SK-N-SH treated with all-trans-retinoic acid at 6 μM for 48 hours (cell line): ENCODE measurements around the gene DSE.

ENCODE experiments used
- ATAC-seq: fragments of 200-7000 bp; cut with Tn5 transposase; 3 replicates; pipeline ENCODE4 v1.9.1; 2020; ENCODE audit warnings: mild to moderate bottlenecking, moderate library complexity
- ARNTL ChIP-seq: fragments of 450-650 bp; formaldehyde crosslinking; IDR thresholded peaks from 2 replicates; pipeline ENCODE4 v1.5.0; 2020; ENCODE audit warnings: low read depth, mild to moderate bottlenecking, moderate library complexity, borderline replicate concordance
- CSDC2 ChIP-seq: fragments of 250-450 bp; sonication (Bioruptor Pico); IDR thresholded peaks from 2 replicates; pipeline ENCODE4 v1.5.0; 2020; ENCODE audit warnings: mild to moderate bottlenecking, moderate library complexity
- CSRNP3 ChIP-seq: fragments of 250-450 bp; sonication (Bioruptor Pico); IDR thresholded peaks from 2 replicates; pipeline ENCODE4 v1.5.1; 2021; ENCODE audit warnings: mild to moderate bottlenecking, moderate library complexity
- GLIS3 ChIP-seq: fragments of 250-450 bp; sonication (Bioruptor Pico); IDR thresholded peaks from 2 replicates; pipeline ENCODE4 v1.5.0; 2020; ENCODE audit warnings: mild to moderate bottlenecking, moderate library complexity
- ISL1 ChIP-seq: fragments of 250-450 bp; sonication (Bioruptor Pico); IDR thresholded peaks from 2 replicates; pipeline ENCODE4 v2.1.2; 2022; ENCODE audit warnings: mild to moderate bottlenecking, moderate library complexity
- OSR1 ChIP-seq: fragments of 250-450 bp; sonication (Bioruptor Pico); IDR thresholded peaks from 2 replicates; pipeline ENCODE4 v1.8.0; 2022; ENCODE audit warnings: moderate library complexity, mild to moderate bottlenecking, inconsistent platforms
- PPARA ChIP-seq: fragments of 250-450 bp; sonication (Bioruptor Pico); IDR thresholded peaks from 2 replicates; pipeline ENCODE4 v1.5.0; 2020; ENCODE audit warnings: mild to moderate bottlenecking, borderline replicate concordance
- RARB ChIP-seq: fragments of 250-450 bp; sonication (Bioruptor Pico); IDR thresholded peaks from 2 replicates; pipeline ENCODE4 v1.8.0; 2021; ENCODE audit warnings: mild to moderate bottlenecking, moderate library complexity
- SNAI2 ChIP-seq: fragments of 250-450 bp; sonication (Bioruptor Pico); IDR thresholded peaks from 2 replicates; pipeline ENCODE4 v1.5.0; 2020; ENCODE audit warnings: mild to moderate bottlenecking, moderate library complexity
- ZC3H10 ChIP-seq: fragments of 250-450 bp; sonication (Bioruptor Pico); IDR thresholded peaks from 2 replicates; pipeline ENCODE4 v1.5.1; 2021; ENCODE audit warnings: mild to moderate bottlenecking, moderate library complexity
- ZFP3 ChIP-seq: fragments of 250-450 bp; sonication (Bioruptor Pico); IDR thresholded peaks from 2 replicates; pipeline ENCODE4 v1.5.0; 2020; ENCODE audit warnings: mild to moderate bottlenecking, moderate library complexity
- ZFP30 ChIP-seq: fragments of 450-650 bp; formaldehyde crosslinking; IDR thresholded peaks from 2 replicates; pipeline ENCODE4 v1.5.0; 2022; ENCODE audit warnings: mild to moderate bottlenecking, moderate library complexity
- ZNF70 ChIP-seq: fragments of 450-650 bp; formaldehyde crosslinking; IDR thresholded peaks from 2 replicates; pipeline ENCODE4 v1.5.0; 2020; ENCODE audit warnings: mild to moderate bottlenecking, moderate library complexity
- TF ChIP-seq, protein P1 (sequence below): fragments of 250-450 bp; sonication (Bioruptor Pico); IDR thresholded peaks from 2 replicates; pipeline ENCODE4 v1.5.0; 2020; ENCODE audit warnings: mild to moderate bottlenecking, moderate library complexity
- TF ChIP-seq, protein P2 (sequence below): fragments of 250-450 bp; sonication (Bioruptor Pico); IDR thresholded peaks from 2 replicates; pipeline ENCODE4 v1.5.1; 2020; ENCODE audit warnings: low read depth, mild to moderate bottlenecking, moderate library complexity
- TF ChIP-seq, protein P3 (sequence below): fragments of 250-450 bp; sonication (Bioruptor Pico); IDR thresholded peaks from 2 replicates; pipeline ENCODE4 v1.8.0; 2021; ENCODE audit warnings: low read depth, mild to moderate bottlenecking, moderate library complexity, borderline replicate concordance
- TF ChIP-seq, protein P4 (sequence below): fragments of 250-450 bp; sonication (Bioruptor Pico); IDR thresholded peaks from 2 replicates; pipeline ENCODE4 v1.8.0; 2020; ENCODE audit warnings: mild to moderate bottlenecking, moderate library complexity, borderline replicate concordance

DSE gene

DNA sequence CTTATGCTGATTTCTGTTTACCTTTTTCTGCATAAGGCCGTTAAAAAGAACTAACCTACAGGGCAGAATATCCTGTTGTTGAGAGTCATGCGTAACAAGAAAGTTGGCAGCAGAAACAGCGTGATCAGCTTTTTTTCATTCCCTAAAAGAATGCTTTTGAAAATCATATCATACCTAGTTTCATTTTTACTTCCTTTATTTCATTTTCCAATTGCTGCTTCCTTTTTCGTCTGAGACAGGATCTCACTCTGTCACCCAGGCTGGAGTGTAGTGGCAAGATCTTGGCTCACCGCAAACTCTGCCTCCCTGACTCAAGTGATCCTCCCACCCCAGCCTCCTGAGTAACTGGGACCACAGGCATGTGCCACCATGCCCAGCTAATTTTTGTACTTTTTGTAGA is 94.5 kb downstream of the DSE start:
- ATAC-seq: no peak
- TF ChIP-seq, protein P1, sequence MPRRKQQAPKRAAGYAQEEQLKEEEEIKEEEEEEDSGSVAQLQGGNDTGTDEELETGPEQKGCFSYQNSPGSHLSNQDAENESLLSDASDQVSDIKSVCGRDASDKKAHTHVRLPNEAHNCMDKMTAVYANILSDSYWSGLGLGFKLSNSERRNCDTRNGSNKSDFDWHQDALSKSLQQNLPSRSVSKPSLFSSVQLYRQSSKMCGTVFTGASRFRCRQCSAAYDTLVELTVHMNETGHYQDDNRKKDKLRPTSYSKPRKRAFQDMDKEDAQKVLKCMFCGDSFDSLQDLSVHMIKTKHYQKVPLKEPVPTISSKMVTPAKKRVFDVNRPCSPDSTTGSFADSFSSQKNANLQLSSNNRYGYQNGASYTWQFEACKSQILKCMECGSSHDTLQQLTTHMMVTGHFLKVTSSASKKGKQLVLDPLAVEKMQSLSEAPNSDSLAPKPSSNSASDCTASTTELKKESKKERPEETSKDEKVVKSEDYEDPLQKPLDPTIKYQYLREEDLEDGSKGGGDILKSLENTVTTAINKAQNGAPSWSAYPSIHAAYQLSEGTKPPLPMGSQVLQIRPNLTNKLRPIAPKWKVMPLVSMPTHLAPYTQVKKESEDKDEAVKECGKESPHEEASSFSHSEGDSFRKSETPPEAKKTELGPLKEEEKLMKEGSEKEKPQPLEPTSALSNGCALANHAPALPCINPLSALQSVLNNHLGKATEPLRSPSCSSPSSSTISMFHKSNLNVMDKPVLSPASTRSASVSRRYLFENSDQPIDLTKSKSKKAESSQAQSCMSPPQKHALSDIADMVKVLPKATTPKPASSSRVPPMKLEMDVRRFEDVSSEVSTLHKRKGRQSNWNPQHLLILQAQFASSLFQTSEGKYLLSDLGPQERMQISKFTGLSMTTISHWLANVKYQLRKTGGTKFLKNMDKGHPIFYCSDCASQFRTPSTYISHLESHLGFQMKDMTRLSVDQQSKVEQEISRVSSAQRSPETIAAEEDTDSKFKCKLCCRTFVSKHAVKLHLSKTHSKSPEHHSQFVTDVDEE (CRISPR knock-in tag): no peak
- TF ChIP-seq ZC3H10 (CRISPR knock-in tag) (no peak), CSDC2 (CRISPR knock-in tag) (no peak), RARB (CRISPR knock-in tag) (no peak)
- TF ChIP-seq, protein P2, sequence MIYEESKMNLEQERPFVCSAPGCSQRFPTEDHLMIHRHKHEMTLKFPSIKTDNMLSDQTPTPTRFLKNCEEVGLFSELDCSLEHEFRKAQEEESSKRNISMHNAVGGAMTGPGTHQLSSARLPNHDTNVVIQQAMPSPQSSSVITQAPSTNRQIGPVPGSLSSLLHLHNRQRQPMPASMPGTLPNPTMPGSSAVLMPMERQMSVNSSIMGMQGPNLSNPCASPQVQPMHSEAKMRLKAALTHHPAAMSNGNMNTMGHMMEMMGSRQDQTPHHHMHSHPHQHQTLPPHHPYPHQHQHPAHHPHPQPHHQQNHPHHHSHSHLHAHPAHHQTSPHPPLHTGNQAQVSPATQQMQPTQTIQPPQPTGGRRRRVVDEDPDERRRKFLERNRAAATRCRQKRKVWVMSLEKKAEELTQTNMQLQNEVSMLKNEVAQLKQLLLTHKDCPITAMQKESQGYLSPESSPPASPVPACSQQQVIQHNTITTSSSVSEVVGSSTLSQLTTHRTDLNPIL: no peak
- TF ChIP-seq, protein P3, sequence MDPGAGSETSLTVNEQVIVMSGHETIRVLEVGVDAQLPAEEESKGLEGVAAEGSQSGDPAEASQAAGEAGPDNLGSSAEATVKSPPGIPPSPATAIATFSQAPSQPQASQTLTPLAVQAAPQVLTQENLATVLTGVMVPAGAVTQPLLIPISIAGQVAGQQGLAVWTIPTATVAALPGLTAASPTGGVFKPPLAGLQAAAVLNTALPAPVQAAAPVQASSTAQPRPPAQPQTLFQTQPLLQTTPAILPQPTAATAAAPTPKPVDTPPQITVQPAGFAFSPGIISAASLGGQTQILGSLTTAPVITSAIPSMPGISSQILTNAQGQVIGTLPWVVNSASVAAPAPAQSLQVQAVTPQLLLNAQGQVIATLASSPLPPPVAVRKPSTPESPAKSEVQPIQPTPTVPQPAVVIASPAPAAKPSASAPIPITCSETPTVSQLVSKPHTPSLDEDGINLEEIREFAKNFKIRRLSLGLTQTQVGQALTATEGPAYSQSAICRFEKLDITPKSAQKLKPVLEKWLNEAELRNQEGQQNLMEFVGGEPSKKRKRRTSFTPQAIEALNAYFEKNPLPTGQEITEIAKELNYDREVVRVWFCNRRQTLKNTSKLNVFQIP (CRISPR knock-in tag): no peak

DNA sequence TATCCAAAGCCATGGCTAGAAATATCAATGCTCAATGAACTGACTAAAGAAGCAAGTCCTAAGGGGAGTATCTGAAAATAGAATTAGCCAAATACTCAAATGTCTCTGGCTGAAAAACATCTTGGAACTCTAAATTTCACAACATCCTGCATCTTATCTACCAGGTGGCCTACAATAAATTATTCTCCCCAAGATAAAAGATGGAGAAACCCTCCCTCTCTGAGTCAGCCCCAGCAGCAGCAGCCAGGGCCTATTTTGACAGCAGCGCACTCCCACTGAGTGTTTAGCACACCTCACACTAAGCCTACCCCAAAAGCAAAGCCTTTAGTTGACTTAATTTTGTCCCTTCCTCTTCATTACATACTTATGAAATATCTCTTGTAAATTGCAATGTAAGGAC is 96.3 kb downstream of the DSE start:
- ATAC-seq: no peak
- TF ChIP-seq ZFP3 (CRISPR knock-in tag) (no peak), OSR1 (no peak), ZFP30 (no peak), CSRNP3 (CRISPR knock-in tag) (no peak), GLIS3 (no peak), ZNF70 (CRISPR knock-in tag) (no peak), ZC3H10 (CRISPR knock-in tag) (no peak), SNAI2 (no peak), PPARA (CRISPR knock-in tag) (no peak), RARB (CRISPR knock-in tag) (no peak), ARNTL (no peak), ISL1 (CRISPR knock-in tag) (no peak)
- TF ChIP-seq, protein P4, sequence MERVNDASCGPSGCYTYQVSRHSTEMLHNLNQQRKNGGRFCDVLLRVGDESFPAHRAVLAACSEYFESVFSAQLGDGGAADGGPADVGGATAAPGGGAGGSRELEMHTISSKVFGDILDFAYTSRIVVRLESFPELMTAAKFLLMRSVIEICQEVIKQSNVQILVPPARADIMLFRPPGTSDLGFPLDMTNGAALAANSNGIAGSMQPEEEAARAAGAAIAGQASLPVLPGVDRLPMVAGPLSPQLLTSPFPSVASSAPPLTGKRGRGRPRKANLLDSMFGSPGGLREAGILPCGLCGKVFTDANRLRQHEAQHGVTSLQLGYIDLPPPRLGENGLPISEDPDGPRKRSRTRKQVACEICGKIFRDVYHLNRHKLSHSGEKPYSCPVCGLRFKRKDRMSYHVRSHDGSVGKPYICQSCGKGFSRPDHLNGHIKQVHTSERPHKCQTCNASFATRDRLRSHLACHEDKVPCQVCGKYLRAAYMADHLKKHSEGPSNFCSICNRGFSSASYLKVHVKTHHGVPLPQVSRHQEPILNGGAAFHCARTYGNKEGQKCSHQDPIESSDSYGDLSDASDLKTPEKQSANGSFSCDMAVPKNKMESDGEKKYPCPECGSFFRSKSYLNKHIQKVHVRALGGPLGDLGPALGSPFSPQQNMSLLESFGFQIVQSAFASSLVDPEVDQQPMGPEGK (CRISPR knock-in tag): no peak
- TF ChIP-seq, protein P2: no peak
- TF ChIP-seq, protein P1 (CRISPR knock-in tag): no peak
